ENCODE measurements around the gene ZFX. TPM values are rescaled to one million over a fixed set of nuclear protein-coding genes. Genes with fewer than 3 reads are reported as not detected.

Gene ZFX
- total RNA-seq, 1 experiment from 2014 or later: 66.8 TPM

DNA sequence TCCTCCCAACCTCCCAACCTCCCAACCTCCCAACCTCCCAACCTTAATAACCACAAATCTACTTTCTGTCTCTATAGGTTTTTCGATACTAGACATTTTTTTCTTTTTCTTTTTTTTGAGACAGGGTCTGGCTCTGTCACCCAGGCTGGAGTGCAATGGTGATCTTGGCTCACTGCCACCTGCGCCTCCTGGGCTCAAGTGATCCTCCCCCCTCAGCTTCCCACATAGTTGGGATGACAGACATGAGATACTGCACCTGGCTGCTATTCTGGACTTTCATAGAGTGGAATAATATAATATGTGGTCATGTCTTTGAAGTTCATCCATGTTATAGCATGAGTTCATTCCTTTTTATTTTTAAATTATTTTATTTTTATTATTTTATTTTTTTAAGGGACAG lies 39.5 kb upstream of the ZFX start:
- Mint-ChIP-seq H3K4me1 (no peaks in the 10 kb centered on the region), H3K9me3 (no peaks in the 10 kb centered on the region), H3K27me3 (ENCODE audit: low read depth) (no peaks in the 10 kb centered on the region; the same call in 1 of the 2 replicates), H3K4me3 (no peak overlapping the region), H3K36me3 (ENCODE audit: insufficient read depth in 1 of 3, low read depth in 3 of 3) (no peaks in the 10 kb centered on the region; a peak in 1 of 7 replicates), H3K27ac (no peak overlapping the region)
- Histone ChIP-seq H3K9ac (ENCODE audit: extremely low read depth, insufficient read length, low read length) (no peak overlapping the region), H3K9me3 (ENCODE audit: control insufficient read depth, low read depth, low read length) (no peaks in the 10 kb centered on the region), H3K4me2 (ENCODE audit: insufficient read depth, insufficient read length, low read length) (no peak overlapping the region), H3K23me2 (ENCODE audit: insufficient read length, low read depth, low read length, poor library complexity, severe bottlenecking) (no peaks in the 10 kb centered on the region), H3K79me1 (ENCODE audit: insufficient read depth, low read depth, low read length, poor library complexity, severe bottlenecking) (no peaks in the 10 kb centered on the region), H2AFZ (ENCODE audit: low read length) (no peak overlapping the region), H3K4ac (ENCODE audit: low read depth, low read length) (no peak overlapping the region), H2BK120ac (ENCODE audit: low read depth, low read length, poor library complexity, severe bottlenecking) (no peak overlapping the region), H3K23ac (ENCODE audit: insufficient read length, low read depth, low read length) (no peak overlapping the region), H4K91ac (ENCODE audit: insufficient read length, low read depth, low read length) (no peak overlapping the region), H3K18ac (ENCODE audit: insufficient read length, low read depth, low read length) (no peak overlapping the region), H3K56ac (ENCODE audit: insufficient read length, low read depth, low read length) (no peak overlapping the region), H3K27ac (ENCODE audit: insufficient read length, low read depth, low read length) (no peak overlapping the region), H2BK15ac (ENCODE audit: low read depth, low read length) (no peak overlapping the region), H3K27me3 (ENCODE audit: insufficient read depth, low read length) (no peaks in the 10 kb centered on the region), H4K5ac (ENCODE audit: insufficient read length, low read depth, low read length) (no peak overlapping the region), H3K4me1 (ENCODE audit: insufficient read depth, low read length) (no peaks in the 10 kb centered on the region), H2BK20ac (ENCODE audit: low read depth, low read length, poor library complexity, severe bottlenecking) (no peak overlapping the region), H2BK5ac (ENCODE audit: insufficient read length, low read length) (no peak overlapping the region), H4K8ac (replicated peaks; ENCODE audit: insufficient read length, low read depth, low read length) (no peak overlapping the region), H3K79me2 (ENCODE audit: insufficient read depth, low read length) (no peaks in the 10 kb centered on the region), H2BK12ac (ENCODE audit: insufficient read length, low read depth, low read length) (no peak overlapping the region), H3T11ph (ENCODE audit: low read length) (no peak overlapping the region), H4K20me1 (ENCODE audit: control insufficient read depth, insufficient read depth, insufficient read length) (no peaks in the 10 kb centered on the region), H2AK5ac (ENCODE audit: insufficient read length, low read length) (no peak overlapping the region), H3K14ac (ENCODE audit: insufficient read depth, low read length) (no peak overlapping the region)
- DNase-seq: no peak
- TF ChIP-seq, protein P1, sequence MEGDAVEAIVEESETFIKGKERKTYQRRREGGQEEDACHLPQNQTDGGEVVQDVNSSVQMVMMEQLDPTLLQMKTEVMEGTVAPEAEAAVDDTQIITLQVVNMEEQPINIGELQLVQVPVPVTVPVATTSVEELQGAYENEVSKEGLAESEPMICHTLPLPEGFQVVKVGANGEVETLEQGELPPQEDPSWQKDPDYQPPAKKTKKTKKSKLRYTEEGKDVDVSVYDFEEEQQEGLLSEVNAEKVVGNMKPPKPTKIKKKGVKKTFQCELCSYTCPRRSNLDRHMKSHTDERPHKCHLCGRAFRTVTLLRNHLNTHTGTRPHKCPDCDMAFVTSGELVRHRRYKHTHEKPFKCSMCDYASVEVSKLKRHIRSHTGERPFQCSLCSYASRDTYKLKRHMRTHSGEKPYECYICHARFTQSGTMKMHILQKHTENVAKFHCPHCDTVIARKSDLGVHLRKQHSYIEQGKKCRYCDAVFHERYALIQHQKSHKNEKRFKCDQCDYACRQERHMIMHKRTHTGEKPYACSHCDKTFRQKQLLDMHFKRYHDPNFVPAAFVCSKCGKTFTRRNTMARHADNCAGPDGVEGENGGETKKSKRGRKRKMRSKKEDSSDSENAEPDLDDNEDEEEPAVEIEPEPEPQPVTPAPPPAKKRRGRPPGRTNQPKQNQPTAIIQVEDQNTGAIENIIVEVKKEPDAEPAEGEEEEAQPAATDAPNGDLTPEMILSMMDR (conservative IDR thresholded peaks at IDR 0.05): no peak
- WGBS (ENCODE audit: extremely low coverage, insufficient read length, low lambda C conversion rate): 100% methylated on average over 1 of the region's 2 CpGs
